Activated CD4-positive, alpha-beta T cell treated with anti-CD3 and anti-CD28 coated beads, Interleukin-2, amount 10 ng/mL, durations not matched to agents 7 days and 5 days (primary cell): ENCODE measurements around the gene SEL1L. TPM values are rescaled to one million over a fixed set of nuclear protein-coding genes. Genes with fewer than 3 reads are reported as not detected.
"Not testable (repeated sequence)": the region's sequence is repeated elsewhere in the genome, so short reads cannot be mapped to it uniquely, and the experiment has no call there.

Experiments used
- CTCF ChIA-PET: fragments of 350-600 bp; sonication (Branson Sonifier 250); formaldehyde crosslinking; loops from one replicate; lab custom pipeline; 2021; ENCODE audit warnings: antibody characterized with exemption; lab: Charles Lee
- POLR2A ChIA-PET: fragments of 350-600 bp; sonication (Branson Sonifier 250); formaldehyde crosslinking; loops from one replicate; lab custom pipeline; 2021; ENCODE audit warnings: antibody characterized with exemption; lab: Charles Lee
- DNase-seq: peaks from one replicate; pipeline ENCODE4 v3.0.0-alpha.2; 2020
- H3K27ac Mint-ChIP-seq: one replicate; pipeline ENCODE4 v1.8.0; 2021; ENCODE audit warnings: mild to moderate bottlenecking, moderate library complexity, mixed read lengths
- H3K27me3 Mint-ChIP-seq: one replicate; pipeline ENCODE4 v1.8.0; 2021; ENCODE audit warnings: mixed read lengths
- H3K36me3 Mint-ChIP-seq: one replicate; pipeline ENCODE4 v1.8.0; 2021; ENCODE audit warnings: low read depth, mixed read lengths
- H3K4me1 Mint-ChIP-seq: one replicate; pipeline ENCODE4 v1.8.0; 2021; ENCODE audit warnings: mixed read lengths
- H3K4me3 Mint-ChIP-seq: one replicate; pipeline ENCODE4 v1.8.0; 2021; ENCODE audit warnings: mild to moderate bottlenecking, moderate library complexity, mixed read lengths
- H3K9me3 Mint-ChIP-seq: one replicate; pipeline ENCODE4 v1.8.0; 2021; ENCODE audit warnings: mixed read lengths
- total RNA-seq, 2 experiments: library from RNA; stranded (reverse); gene quantifications; one replicate each; pipeline ENCODE4 v1.2.3, GENCODE V29; 2021

Gene SEL1L
- total RNA-seq, 2 experiments from 2014 or later = 52.3 to 60.8 TPM

GRCh38 chr14:81484120-81484519 lies 49.5 kb downstream of the SEL1L start:
- CTCF ChIA-PET = interaction anchor here (1.2 kb wide), 1 partner anchor 40 kb away, joined by 3 read pairs; no protein-coding TSS in a partner anchor
- Mint-ChIP-seq H3K27me3 (no peaks in the 10 kb centered on the region), H3K4me3 (no peak overlapping the region), H3K4me1 (peaks cover 20% of the 10 kb centered on the region), H3K36me3 (peaks cover 61% of the 10 kb centered on the region), H3K9me3 (no peaks in the 10 kb centered on the region), H3K27ac (no peak overlapping the region)
- DNase-seq = no peak
- POLR2A ChIA-PET = no interaction called here

GRCh38 chr14:81480741-81481140 lies 52.9 kb downstream of the SEL1L start:
- no peaks in the 10 kb centered on the region for H3K9me3 Mint-ChIP-seq
- ChIA-PET POLR2A (no interaction called here), CTCF (no interaction called here)
- DNase-seq = no peak
- H3K27me3 Mint-ChIP-seq = no peaks in the 10 kb centered on the region
- H3K27ac Mint-ChIP-seq = no peak overlapping the region
- no peak overlapping the region for H3K4me3 Mint-ChIP-seq
- H3K4me1 Mint-ChIP-seq = peaks cover 20% of the 10 kb centered on the region
- peaks cover 65% of the 10 kb centered on the region for H3K36me3 Mint-ChIP-seq

- Mint-ChIP-seq H3K36me3 (peaks cover 62% of the 10 kb centered on the region), H3K4me3 (no peak overlapping the region), H3K4me1 (peaks cover 29% of the 10 kb centered on the region), H3K27ac (no peak overlapping the region), H3K27me3 (no peaks in the 10 kb centered on the region), H3K9me3 (no peaks in the 10 kb centered on the region)
- ChIA-PET POLR2A (no interaction called here), CTCF (interaction anchor here (1.4 kb wide), 1 partner anchor 12 kb away, joined by 4 read pairs; no protein-coding TSS in a partner anchor)
- no peak for DNase-seq
Observed at GRCh38 chr14:81478446-81478845, 55.2 kb downstream of the SEL1L start.

GRCh38 chr14:81476816-81477215 lies 56.8 kb downstream of the SEL1L start:
- Mint-ChIP-seq H3K4me1 (peaks cover 43% of the 10 kb centered on the region), H3K4me3 (no peak overlapping the region), H3K36me3 (peaks cover 72% of the 10 kb centered on the region), H3K27ac (peak overlapping the region; percentile 31), H3K9me3 (no peaks in the 10 kb centered on the region), H3K27me3 (no peaks in the 10 kb centered on the region)
- CTCF ChIA-PET = interaction anchor here (0.9 to 1.6 kb wide), 3 partner anchors 20 to 207 kb away, joined by 3 to 4 read pairs (median 3); no protein-coding TSS in a partner anchor
- no peak for DNase-seq
- POLR2A ChIA-PET = no interaction called here

- CTCF ChIA-PET = no interaction called here
- Mint-ChIP-seq H3K9me3 (peaks cover 5% of the 10 kb centered on the region), H3K27ac (peak overlapping the region; percentile 94), H3K4me3 (peak overlapping the region; percentile 62), H3K36me3 (peaks cover 76% of the 10 kb centered on the region), H3K27me3 (no peaks in the 10 kb centered on the region), H3K4me1 (peaks cover 63% of the 10 kb centered on the region)
- POLR2A ChIA-PET = no interaction called here
- DNase-seq = no peak
Observed at GRCh38 chr14:81474685-81475324, 58.8 kb downstream of the SEL1L start.

- H3K9me3 Mint-ChIP-seq = peaks cover 5% of the 10 kb centered on the region
- H3K4me1 Mint-ChIP-seq = peaks cover 67% of the 10 kb centered on the region
- POLR2A ChIA-PET = no interaction called here
- CTCF ChIA-PET = no interaction called here
- peaks cover 73% of the 10 kb centered on the region for H3K36me3 Mint-ChIP-seq
- peak; percentile 35 for DNase-seq
- no peaks in the 10 kb centered on the region for H3K27me3 Mint-ChIP-seq
- peak overlapping the region; percentile 94 for H3K27ac Mint-ChIP-seq
- peak overlapping the region; percentile 62 for H3K4me3 Mint-ChIP-seq
Observed at GRCh38 chr14:81474148-81474492, 59.5 kb downstream of the SEL1L start.

GRCh38 chr14:81473456-81474147 lies 60.1 kb downstream of the SEL1L start:
- ChIA-PET POLR2A (no interaction called here), CTCF (no interaction called here)
- no peak for DNase-seq
- H3K4me1 Mint-ChIP-seq = peaks cover 67% of the 10 kb centered on the region
- H3K27me3 Mint-ChIP-seq = no peaks in the 10 kb centered on the region
- H3K9me3 Mint-ChIP-seq = peaks cover 5% of the 10 kb centered on the region
- H3K27ac Mint-ChIP-seq = peak overlapping the region; percentile 94
- H3K4me3 Mint-ChIP-seq = peak overlapping the region; percentile 62
- peaks cover 68% of the 10 kb centered on the region for H3K36me3 Mint-ChIP-seq

- H3K36me3 Mint-ChIP-seq = peaks cover 56% of the 10 kb centered on the region
- ChIA-PET CTCF (interaction anchor here (0.6 to 0.9 kb wide), 2 partner anchors 14 to 505 kb away, joined by 3 to 6 read pairs; no protein-coding TSS in a partner anchor), POLR2A (interaction anchor here (0.7 kb wide), 1 partner anchor 609 kb away, joined by 6 read pairs; no protein-coding TSS in a partner anchor)
- no peak for DNase-seq
- peaks cover 67% of the 10 kb centered on the region for H3K4me1 Mint-ChIP-seq
- no peak overlapping the region for H3K4me3 Mint-ChIP-seq
- H3K9me3 Mint-ChIP-seq = peaks cover 5% of the 10 kb centered on the region
- H3K27ac Mint-ChIP-seq = no peak overlapping the region
- no peaks in the 10 kb centered on the region for H3K27me3 Mint-ChIP-seq
Observed at GRCh38 chr14:81472096-81472800, 61.4 kb downstream of the SEL1L start.

GRCh38 chr14:81471062-81471461 lies 62.6 kb downstream of the SEL1L start:
- ChIA-PET CTCF (interaction anchor here (0.7 kb wide), 1 partner anchor 309 kb away, joined by 4 read pairs; no protein-coding TSS in a partner anchor), POLR2A (no interaction called here)
- Mint-ChIP-seq H3K27ac (peak overlapping the region; percentile 68), H3K4me1 (peaks cover 63% of the 10 kb centered on the region), H3K4me3 (peak overlapping the region; percentile 40), H3K27me3 (no peaks in the 10 kb centered on the region), H3K36me3 (peaks cover 46% of the 10 kb centered on the region), H3K9me3 (peaks cover 5% of the 10 kb centered on the region)
- no peak for DNase-seq

GRCh38 chr14:81470557-81470826 lies 63.2 kb downstream of the SEL1L start:
- DNase-seq, H3K9me3 Mint-ChIP-seq, CTCF ChIA-PET, H3K27me3 Mint-ChIP-seq, H3K4me3 Mint-ChIP-seq, POLR2A ChIA-PET: not testable (repeated sequence)
- peak overlapping the region; percentile 62 for H3K27ac Mint-ChIP-seq
- H3K36me3 Mint-ChIP-seq = peaks cover 42% of the 10 kb centered on the region
- H3K4me1 Mint-ChIP-seq = peaks cover 61% of the 10 kb centered on the region

- Mint-ChIP-seq H3K27me3 (no peaks in the 10 kb centered on the region), H3K9me3 (peaks cover 5% of the 10 kb centered on the region), H3K4me3 (no peak overlapping the region), H3K27ac (no peak overlapping the region), H3K4me1 (peaks cover 38% of the 10 kb centered on the region), H3K36me3 (peaks cover 16% of the 10 kb centered on the region)
- CTCF ChIA-PET = interaction anchor here (1.2 kb wide), 1 partner anchor 11 kb away, joined by 4 read pairs; no protein-coding TSS in a partner anchor
- POLR2A ChIA-PET = no interaction called here
- DNase-seq = no peak
Observed at GRCh38 chr14:81466854-81467253, 66.8 kb downstream of the SEL1L start.

- H3K36me3 Mint-ChIP-seq = peaks cover 7% of the 10 kb centered on the region
- peak overlapping the region; percentile 89 for H3K27ac Mint-ChIP-seq
- peak overlapping the region; percentile 34 for H3K4me3 Mint-ChIP-seq
- DNase-seq = no peak
- ChIA-PET POLR2A (no interaction called here), CTCF (interaction anchor here (0.9 to 2.3 kb wide), 5 partner anchors 13 to 203 kb away, joined by 3 to 11 read pairs (median 4); no protein-coding TSS in a partner anchor)
- H3K4me1 Mint-ChIP-seq = peaks cover 26% of the 10 kb centered on the region
- peaks cover 3% of the 10 kb centered on the region for H3K9me3 Mint-ChIP-seq
- no peaks in the 10 kb centered on the region for H3K27me3 Mint-ChIP-seq
Observed at GRCh38 chr14:81465507-81466228, 68.0 kb downstream of the SEL1L start.
